HCT116 (cell line): Measurements from ENCODE around the gene COQ6. TPM values are rescaled to one million over a fixed set of nuclear protein-coding genes. Genes with fewer than 3 reads are reported as not detected.

Source experiments
- ATAC-seq: fragments of 200-7000 bp; cut with Tn5 transposase; 2 replicates; pipeline ENCODE4 v1.9.1; 2020; ENCODE audit warnings: mild to moderate bottlenecking, moderate library complexity
- BruUV-seq: library from RNA; stranded (reverse); fragments of 400-500 nt; replicated peaks from 2 replicates; lab custom pipeline; 2021; lab: Mats Ljungman, UMichigan
- CTCF ChIA-PET: fragments of 300-600 bp; sonication (Branson Sonifier 250); formaldehyde crosslinking; loops from one replicate; lab custom pipeline; 2021; ENCODE audit warnings: antibody characterized with exemption; lab: Charles Lee
- POLR2A ChIA-PET: fragments of 300-600, 350-600 bp; sonication (Branson Sonifier 250); formaldehyde crosslinking; loops from one replicate; lab custom pipeline; 2021; ENCODE audit warnings: antibody characterized with exemption; lab: Charles Lee
- RAD21 ChIA-PET, 2 experiments: fragments of 300-600 bp; sonication (Branson Sonifier 250); formaldehyde crosslinking; loops; one replicate each; lab custom pipeline; 2023; ENCODE audit warnings: low total read pairs in 2 of 2; ENCODE audit not compliant: uncharacterized antibody in 2 of 2, unreplicated experiment in 2 of 2, low non-redundant PET in 1 of 2; lab: Charles Lee
- DNase-seq: peaks from one replicate; pipeline ENCODE4 v3.0.0-alpha.2; 2010; ENCODE audit warnings: low read depth, low spot score
- H2AFZ ChIP-seq: fragments of 200-600 bp; shearing (Covaris generic), sonication (generic); 2 replicates; pipeline ENCODE4 v1.6.1; 2017; ENCODE audit warnings: low read depth, mixed run types, mixed read lengths, antibody characterized with exemption, low read length; ENCODE audit not compliant: poor library complexity, severe bottlenecking
- H3K27ac ChIP-seq: 2 replicates; pipeline ENCODE4 v1.5.1; 2012; ENCODE audit warnings: low read depth, low read length
- H3K27me3 ChIP-seq: fragments of 200-600 bp; sonication (generic); 2 replicates; pipeline ENCODE4 v1.6.1; 2016; ENCODE audit warnings: mixed run types, low read length, mixed read lengths; ENCODE audit not compliant: insufficient read depth
- H3K36me3 ChIP-seq, 2 experiments: fragments of 200-500 bp in 1 of 2; fragments of 200-600 bp in 1 of 2; sonication (Bioruptor generic) in 1 of 2; sonication (generic) in 1 of 2; 2 replicates each; pipeline versions ENCODE4 v1.5.1 to v1.6.1; 2014 to 2016; ENCODE audit warnings: low read length in 2 of 2, inconsistent platforms in 1 of 2, mixed read lengths in 1 of 2, mixed run types in 1 of 2; ENCODE audit not compliant: insufficient read depth in 2 of 2, control insufficient read depth in 1 of 2
- H3K4me1 ChIP-seq, 2 experiments: fragments of 200-600 bp in 1 of 2; sonication (generic) in 1 of 2; 2 replicates each; pipeline versions ENCODE4 v1.5.1 to v1.6.1; 2012 to 2017; ENCODE audit warnings: low read length in 2 of 2, inconsistent platforms in 1 of 2, mild to moderate bottlenecking in 1 of 2, mixed read lengths in 1 of 2, mixed run types in 1 of 2, moderate library complexity in 1 of 2; ENCODE audit not compliant: insufficient read depth in 2 of 2, control insufficient read depth in 1 of 2
- H3K4me2 ChIP-seq: fragments of 200-600 bp; sonication (generic); 2 replicates; pipeline ENCODE4 v1.6.1; 2017; ENCODE audit warnings: mixed run types, low read length, mixed read lengths
- H3K4me3 ChIP-seq, 2 experiments: fragments of 200-600 bp in 1 of 2; sonication (generic) in 1 of 2; replicated peaks in 1 of 2; 2 replicates each; pipeline ENCODE4 v1.5.1; 2011 to 2016; ENCODE audit warnings: low read length in 2 of 2, control low read depth in 1 of 2, low read depth in 1 of 2, mild to moderate bottlenecking in 1 of 2, mixed read lengths in 1 of 2, mixed run types in 1 of 2
- H3K79me2 ChIP-seq: fragments of 200-600 bp; sonication (generic); 2 replicates; pipeline ENCODE4 v1.6.1; 2017; ENCODE audit warnings: mild to moderate bottlenecking, mixed run types, low read length, moderate library complexity, mixed read lengths; ENCODE audit not compliant: insufficient read depth
- H3K9ac ChIP-seq: fragments of 200-600 bp; sonication (generic); 2 replicates; pipeline ENCODE4 v1.6.1; 2016; ENCODE audit warnings: low read length, mixed read lengths
- H3K9me2 ChIP-seq: fragments of 200-600 bp; sonication (generic), shearing (Covaris generic); 2 replicates; pipeline ENCODE4 v1.6.1; 2017; ENCODE audit warnings: mixed run types, mild to moderate bottlenecking, moderate library complexity; ENCODE audit not compliant: insufficient read depth
- H3K9me3 ChIP-seq, 2 experiments: fragments of 200-500 bp in 1 of 2; fragments of 200-600 bp in 1 of 2; sonication (Bioruptor generic) in 1 of 2; sonication (generic) in 1 of 2; 2 replicates each; pipeline ENCODE4 v1.6.1; 2014 to 2017; ENCODE audit warnings: low read length in 2 of 2, mixed read lengths in 2 of 2, inconsistent platforms in 1 of 2, low read depth in 1 of 2, mild to moderate bottlenecking in 1 of 2, mixed run types in 1 of 2, moderate library complexity in 1 of 2; ENCODE audit not compliant: control insufficient read depth in 1 of 2, insufficient read depth in 1 of 2
- H4K20me1 ChIP-seq: fragments of 200-600 bp; sonication (generic), shearing (Covaris generic); 2 replicates; pipeline ENCODE4 v1.6.1; 2017; ENCODE audit warnings: mixed run types, mild to moderate bottlenecking, moderate library complexity; ENCODE audit not compliant: insufficient read depth
- CBX3 ChIP-seq: IDR thresholded peaks from 2 replicates; pipeline ENCODE4 v1.6.1; 2012; ENCODE audit warnings: low read depth
- ELF1 ChIP-seq: IDR thresholded peaks from 2 replicates; pipeline ENCODE4 v1.6.1; 2012; ENCODE audit warnings: low read depth, borderline replicate concordance
- EZH2 ChIP-seq: fragments of 200-600 bp; sonication (generic); IDR thresholded peaks from 2 replicates; pipeline ENCODE4 v1.6.1; 2017; ENCODE audit warnings: antibody characterized with exemption, mixed run types
- EZH2phosphoT487 ChIP-seq: fragments of 200-600 bp; IDR thresholded peaks from 2 replicates; pipeline ENCODE4 v1.6.1; 2018; ENCODE audit warnings: antibody characterized with exemption, borderline replicate concordance
- FOSL1 ChIP-seq: IDR thresholded peaks from 2 replicates; pipeline ENCODE4 v1.6.1; 2012; ENCODE audit warnings: low read depth
- JUND ChIP-seq: IDR thresholded peaks from 2 replicates; pipeline ENCODE4 v1.6.1; 2012
- POLR2A ChIP-seq: IDR thresholded peaks from 2 replicates; pipeline ENCODE4 v1.7.0; 2011; ENCODE audit warnings: borderline replicate concordance; ENCODE audit not compliant: insufficient read depth, insufficient read length; ENCODE audit errors: extremely low read depth
- RAD21 ChIP-seq: IDR thresholded peaks from 2 replicates; pipeline ENCODE4 v1.6.1; 2012; ENCODE audit warnings: low read depth, mild to moderate bottlenecking
- SIN3A ChIP-seq: IDR thresholded peaks from 2 replicates; pipeline ENCODE4 v1.6.1; 2012; ENCODE audit warnings: low read depth
- SRF ChIP-seq: IDR thresholded peaks from 2 replicates; pipeline ENCODE4 v1.6.1; 2012; ENCODE audit warnings: low read depth
- TCF7L2 ChIP-seq: IDR thresholded peaks from 2 replicates; pipeline ENCODE4 v1.7.0; 2011; ENCODE audit warnings: borderline replicate concordance, inconsistent platforms; ENCODE audit not compliant: insufficient read depth, insufficient read length; ENCODE audit errors: extremely low read depth
- YY1 ChIP-seq: IDR thresholded peaks from 2 replicates; pipeline ENCODE4 v1.6.1; 2011; ENCODE audit warnings: low read length, low read depth, moderate library complexity, mild to moderate bottlenecking; ENCODE audit not compliant: insufficient replicate concordance; ENCODE audit errors: extremely low read depth
- ZFX ChIP-seq: fragments of 450-650 bp; IDR thresholded peaks from 2 replicates; pipeline ENCODE4 v1.6.1; 2017
- intact Hi-C: fragments of 100-400 bp; cut with micrococcal nuclease; formaldehyde crosslinking; loops from 2 replicates; pipeline ENCODE4 v1.10.0; 2022
- total RNA-seq: library from RNA; stranded (reverse); gene quantifications from one replicate; pipeline ENCODE4 v1.2.1, GENCODE V29; 2021; ENCODE audit not compliant: unreplicated experiment
- TF ChIP-seq, protein P1 (sequence below): IDR thresholded peaks from 2 replicates; pipeline ENCODE4 v1.6.1; 2012
- TF ChIP-seq, protein P2 (sequence below): IDR thresholded peaks from 2 replicates; pipeline ENCODE4 v1.6.1; 2012; ENCODE audit warnings: low read depth

COQ6 gene
- total RNA-seq, 1 experiment from 2014 or later, result 21.6 TPM

DNA sequence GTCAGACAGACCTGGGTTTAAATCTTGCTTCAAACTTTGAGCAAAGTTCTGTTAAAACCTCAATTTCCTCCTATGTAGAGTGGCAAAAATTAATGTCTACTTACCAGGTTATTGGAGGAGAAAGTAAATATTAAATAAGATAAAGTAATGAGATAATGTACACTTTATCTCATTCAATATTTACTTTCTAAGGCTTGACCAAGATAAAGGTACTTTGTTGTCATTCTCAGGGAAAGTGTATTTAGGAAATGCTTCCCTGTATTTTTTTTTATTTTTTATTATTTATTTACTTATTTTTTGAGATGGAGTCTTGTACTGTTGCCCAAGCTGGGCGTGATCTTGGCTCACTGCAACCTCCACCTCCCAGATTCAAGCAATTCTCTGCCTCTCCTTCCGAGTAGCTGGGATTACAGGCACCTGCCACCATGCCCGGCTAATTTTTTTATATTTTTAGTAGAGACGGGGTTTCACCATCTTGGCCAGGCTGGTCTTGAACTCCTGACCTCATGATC, 4.9 kb upstream of the COQ6 start:
- no peak for TF ChIP-seq YY1
- TF ChIP-seq SRF, result no peak
- no peak for TF ChIP-seq ZFX
- TF ChIP-seq EZH2phosphoT487, result no peak
- TF ChIP-seq RAD21, result no peak
- TF ChIP-seq SIN3A, result no peak
- RAD21 ChIA-PET, result no interaction called here
- Histone ChIP-seq H3K4me1 (peaks cover 0 to 6% of the 10 kb centered on the region in 2 experiments; a peak in 2 of 4 replicates), H3K4me3 (no peak overlapping the region), H3K36me3 (no peaks in the 10 kb centered on the region; a peak in 1 of 4 replicates), H3K9me3 (no peaks in the 10 kb centered on the region), H3K27ac (no peak overlapping the region), H3K9ac (no peak overlapping the region), H3K79me2 (no peaks in the 10 kb centered on the region), H3K27me3 (no peaks in the 10 kb centered on the region), H3K4me2 (no peak overlapping the region), H4K20me1 (no peaks in the 10 kb centered on the region), H3K9me2 (no peaks in the 10 kb centered on the region), H2AFZ (no peak overlapping the region)
- intact Hi-C loops, result no loop called here
- POLR2A ChIA-PET, result no interaction called here
- DNase-seq, result no peak
- CTCF ChIA-PET, result no interaction called here
- no peak for ATAC-seq
- BruUV-seq, result no TSS peak

DNA sequence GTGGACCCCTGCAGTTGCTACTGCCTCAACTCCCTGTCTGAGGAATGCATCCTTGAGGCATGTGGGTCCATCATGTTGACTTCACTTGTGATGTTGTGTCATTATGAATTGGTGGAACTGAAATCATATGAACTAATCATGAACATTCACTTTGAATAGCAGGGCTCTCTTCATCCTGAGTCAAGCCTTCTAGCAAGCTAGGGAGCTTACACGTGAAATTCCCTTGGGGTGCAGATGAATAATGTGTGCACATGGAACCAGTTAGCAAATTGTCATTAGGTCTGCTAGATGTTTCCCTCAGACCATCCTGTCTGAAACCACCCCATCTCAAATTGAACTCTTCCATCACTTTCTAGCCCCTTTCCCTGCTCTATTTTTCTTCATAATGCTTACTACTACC, 3.6 kb downstream of the COQ6 start:
- H3K79me2 ChIP-seq, result no peaks in the 10 kb centered on the region; the same call in 1 of the 2 replicates
- no peak overlapping the region for H3K4me2 ChIP-seq
- H3K36me3 ChIP-seq, result peaks cover 8% of the 10 kb centered on the region in 2 experiments; a peak in 3 of 4 replicates
- no peaks in the 10 kb centered on the region for H3K9me3 ChIP-seq
- ChIA-PET POLR2A (no interaction called here), CTCF (interaction anchor here (1.0 kb wide), 1 partner anchor 225 kb away, joined by 3 read pairs; no protein-coding TSS in a partner anchor)
- H2AFZ ChIP-seq, result no peak overlapping the region
- no peak for ATAC-seq
- H3K4me3 ChIP-seq, result no peak overlapping the region
- H3K27ac ChIP-seq, result no peak overlapping the region
- intact Hi-C loops, result loop anchor here (5.0 kb wide), 2 partner anchors 64 to 226 kb away; partner anchors contain the start of genes BBOF1 and ENTPD5
- no peak overlapping the region for H3K9ac ChIP-seq
- peaks cover 4 to 17% of the 10 kb centered on the region in 2 experiments; a peak in 2 of 4 replicates for H3K4me1 ChIP-seq
- H3K27me3 ChIP-seq, result no peaks in the 10 kb centered on the region
- no peaks in the 10 kb centered on the region for H4K20me1 ChIP-seq
- TF ChIP-seq SRF, result no peak
- TF ChIP-seq CBX3, result no peak
- no peak for TF ChIP-seq POLR2A
- TF ChIP-seq YY1, result no peak
- TF ChIP-seq FOSL1, result no peak
- TF ChIP-seq TCF7L2, result no peak
- no peak for TF ChIP-seq SIN3A
- TF ChIP-seq ELF1, result no peak
- TF ChIP-seq, protein P1, sequence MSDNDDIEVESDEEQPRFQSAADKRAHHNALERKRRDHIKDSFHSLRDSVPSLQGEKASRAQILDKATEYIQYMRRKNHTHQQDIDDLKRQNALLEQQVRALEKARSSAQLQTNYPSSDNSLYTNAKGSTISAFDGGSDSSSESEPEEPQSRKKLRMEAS, result no peak
- no peak for TF ChIP-seq JUND
- TF ChIP-seq, protein P2, sequence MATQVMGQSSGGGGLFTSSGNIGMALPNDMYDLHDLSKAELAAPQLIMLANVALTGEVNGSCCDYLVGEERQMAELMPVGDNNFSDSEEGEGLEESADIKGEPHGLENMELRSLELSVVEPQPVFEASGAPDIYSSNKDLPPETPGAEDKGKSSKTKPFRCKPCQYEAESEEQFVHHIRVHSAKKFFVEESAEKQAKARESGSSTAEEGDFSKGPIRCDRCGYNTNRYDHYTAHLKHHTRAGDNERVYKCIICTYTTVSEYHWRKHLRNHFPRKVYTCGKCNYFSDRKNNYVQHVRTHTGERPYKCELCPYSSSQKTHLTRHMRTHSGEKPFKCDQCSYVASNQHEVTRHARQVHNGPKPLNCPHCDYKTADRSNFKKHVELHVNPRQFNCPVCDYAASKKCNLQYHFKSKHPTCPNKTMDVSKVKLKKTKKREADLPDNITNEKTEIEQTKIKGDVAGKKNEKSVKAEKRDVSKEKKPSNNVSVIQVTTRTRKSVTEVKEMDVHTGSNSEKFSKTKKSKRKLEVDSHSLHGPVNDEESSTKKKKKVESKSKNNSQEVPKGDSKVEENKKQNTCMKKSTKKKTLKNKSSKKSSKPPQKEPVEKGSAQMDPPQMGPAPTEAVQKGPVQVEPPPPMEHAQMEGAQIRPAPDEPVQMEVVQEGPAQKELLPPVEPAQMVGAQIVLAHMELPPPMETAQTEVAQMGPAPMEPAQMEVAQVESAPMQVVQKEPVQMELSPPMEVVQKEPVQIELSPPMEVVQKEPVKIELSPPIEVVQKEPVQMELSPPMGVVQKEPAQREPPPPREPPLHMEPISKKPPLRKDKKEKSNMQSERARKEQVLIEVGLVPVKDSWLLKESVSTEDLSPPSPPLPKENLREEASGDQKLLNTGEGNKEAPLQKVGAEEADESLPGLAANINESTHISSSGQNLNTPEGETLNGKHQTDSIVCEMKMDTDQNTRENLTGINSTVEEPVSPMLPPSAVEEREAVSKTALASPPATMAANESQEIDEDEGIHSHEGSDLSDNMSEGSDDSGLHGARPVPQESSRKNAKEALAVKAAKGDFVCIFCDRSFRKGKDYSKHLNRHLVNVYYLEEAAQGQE, result no peak
- TF ChIP-seq EZH2, result no peak
- TF ChIP-seq, all 23 proteins: peak for 0
- no peak for DNase-seq
- BruUV-seq, result no TSS peak
- RAD21 ChIA-PET, result no interaction called here
- no peaks in the 10 kb centered on the region for H3K9me2 ChIP-seq
